ENCODE results near the gene ACP1. TPM values are rescaled to one million over a fixed set of nuclear protein-coding genes. Genes with fewer than 3 reads are reported as not detected.

The ACP1 gene
- total and polyA plus RNA-seq, 2 experiments from 2014 or later: 189 to 281 TPM

DNA sequence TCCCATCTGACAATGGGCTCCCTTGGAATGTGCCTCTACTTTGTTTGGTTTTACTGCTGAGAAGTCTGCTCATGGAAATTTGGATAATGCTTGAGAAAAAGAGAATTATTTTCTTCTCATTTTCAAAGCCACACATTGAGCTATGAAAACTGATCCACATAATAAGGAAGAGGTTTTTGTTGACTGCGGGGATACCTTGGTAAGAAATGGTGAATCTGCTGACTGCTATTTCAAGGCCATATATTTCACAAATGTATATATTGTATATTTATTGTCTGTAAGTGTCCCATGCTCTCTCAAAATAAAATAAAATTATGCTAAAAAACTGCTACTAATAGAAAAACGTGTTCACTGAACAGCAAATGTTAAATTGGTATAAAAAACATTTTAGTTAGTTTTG, 16.0 kb upstream of the ACP1 start:
- Mint-ChIP-seq H3K36me3 (ENCODE audit: low read depth) (peaks cover 17% of the 10 kb centered on the region; the same call in 2 of the 3 replicates), H3K4me3 (no peak overlapping the region), H3K27me3 (ENCODE audit: insufficient read depth, low read depth, poor library complexity) (no peaks in the 10 kb centered on the region), H3K27ac (no peak overlapping the region; the same call in 1 of the 2 replicates), H3K9me3 (no peaks in the 10 kb centered on the region; the same call in 2 of the 3 replicates), H3K4me1 (peaks cover 15% of the 10 kb centered on the region)
- Histone ChIP-seq H4K20me1 (replicated peaks; ENCODE audit: insufficient read depth) (no peaks in the 10 kb centered on the region), H3K27me3 (ENCODE audit: insufficient read depth) (no peaks in the 10 kb centered on the region), H3K4me3 (no peak overlapping the region), H3K27ac (ENCODE audit: low read depth) (no peak overlapping the region), H3K9me2 (ENCODE audit: insufficient read depth) (no peaks in the 10 kb centered on the region), H3K4me1 (ENCODE audit: insufficient read depth) (peaks cover 4% of the 10 kb centered on the region; the same call in 1 of the 2 replicates), H2AFZ (no peak overlapping the region), H3K36me3 (ENCODE audit: insufficient read depth) (peaks cover 3% of the 10 kb centered on the region; the same call in 1 of the 2 replicates), H3K79me2 (replicated peaks; ENCODE audit: insufficient read depth) (no peaks in the 10 kb centered on the region), H3F3A (replicated peaks; ENCODE audit: low read depth) (no peaks in the 10 kb centered on the region), H3K4me2 (no peak overlapping the region)
- DNase-seq (ENCODE audit: low spot score) (no peak), ATAC-seq (no peak)
- TF ChIP-seq, protein P1, sequence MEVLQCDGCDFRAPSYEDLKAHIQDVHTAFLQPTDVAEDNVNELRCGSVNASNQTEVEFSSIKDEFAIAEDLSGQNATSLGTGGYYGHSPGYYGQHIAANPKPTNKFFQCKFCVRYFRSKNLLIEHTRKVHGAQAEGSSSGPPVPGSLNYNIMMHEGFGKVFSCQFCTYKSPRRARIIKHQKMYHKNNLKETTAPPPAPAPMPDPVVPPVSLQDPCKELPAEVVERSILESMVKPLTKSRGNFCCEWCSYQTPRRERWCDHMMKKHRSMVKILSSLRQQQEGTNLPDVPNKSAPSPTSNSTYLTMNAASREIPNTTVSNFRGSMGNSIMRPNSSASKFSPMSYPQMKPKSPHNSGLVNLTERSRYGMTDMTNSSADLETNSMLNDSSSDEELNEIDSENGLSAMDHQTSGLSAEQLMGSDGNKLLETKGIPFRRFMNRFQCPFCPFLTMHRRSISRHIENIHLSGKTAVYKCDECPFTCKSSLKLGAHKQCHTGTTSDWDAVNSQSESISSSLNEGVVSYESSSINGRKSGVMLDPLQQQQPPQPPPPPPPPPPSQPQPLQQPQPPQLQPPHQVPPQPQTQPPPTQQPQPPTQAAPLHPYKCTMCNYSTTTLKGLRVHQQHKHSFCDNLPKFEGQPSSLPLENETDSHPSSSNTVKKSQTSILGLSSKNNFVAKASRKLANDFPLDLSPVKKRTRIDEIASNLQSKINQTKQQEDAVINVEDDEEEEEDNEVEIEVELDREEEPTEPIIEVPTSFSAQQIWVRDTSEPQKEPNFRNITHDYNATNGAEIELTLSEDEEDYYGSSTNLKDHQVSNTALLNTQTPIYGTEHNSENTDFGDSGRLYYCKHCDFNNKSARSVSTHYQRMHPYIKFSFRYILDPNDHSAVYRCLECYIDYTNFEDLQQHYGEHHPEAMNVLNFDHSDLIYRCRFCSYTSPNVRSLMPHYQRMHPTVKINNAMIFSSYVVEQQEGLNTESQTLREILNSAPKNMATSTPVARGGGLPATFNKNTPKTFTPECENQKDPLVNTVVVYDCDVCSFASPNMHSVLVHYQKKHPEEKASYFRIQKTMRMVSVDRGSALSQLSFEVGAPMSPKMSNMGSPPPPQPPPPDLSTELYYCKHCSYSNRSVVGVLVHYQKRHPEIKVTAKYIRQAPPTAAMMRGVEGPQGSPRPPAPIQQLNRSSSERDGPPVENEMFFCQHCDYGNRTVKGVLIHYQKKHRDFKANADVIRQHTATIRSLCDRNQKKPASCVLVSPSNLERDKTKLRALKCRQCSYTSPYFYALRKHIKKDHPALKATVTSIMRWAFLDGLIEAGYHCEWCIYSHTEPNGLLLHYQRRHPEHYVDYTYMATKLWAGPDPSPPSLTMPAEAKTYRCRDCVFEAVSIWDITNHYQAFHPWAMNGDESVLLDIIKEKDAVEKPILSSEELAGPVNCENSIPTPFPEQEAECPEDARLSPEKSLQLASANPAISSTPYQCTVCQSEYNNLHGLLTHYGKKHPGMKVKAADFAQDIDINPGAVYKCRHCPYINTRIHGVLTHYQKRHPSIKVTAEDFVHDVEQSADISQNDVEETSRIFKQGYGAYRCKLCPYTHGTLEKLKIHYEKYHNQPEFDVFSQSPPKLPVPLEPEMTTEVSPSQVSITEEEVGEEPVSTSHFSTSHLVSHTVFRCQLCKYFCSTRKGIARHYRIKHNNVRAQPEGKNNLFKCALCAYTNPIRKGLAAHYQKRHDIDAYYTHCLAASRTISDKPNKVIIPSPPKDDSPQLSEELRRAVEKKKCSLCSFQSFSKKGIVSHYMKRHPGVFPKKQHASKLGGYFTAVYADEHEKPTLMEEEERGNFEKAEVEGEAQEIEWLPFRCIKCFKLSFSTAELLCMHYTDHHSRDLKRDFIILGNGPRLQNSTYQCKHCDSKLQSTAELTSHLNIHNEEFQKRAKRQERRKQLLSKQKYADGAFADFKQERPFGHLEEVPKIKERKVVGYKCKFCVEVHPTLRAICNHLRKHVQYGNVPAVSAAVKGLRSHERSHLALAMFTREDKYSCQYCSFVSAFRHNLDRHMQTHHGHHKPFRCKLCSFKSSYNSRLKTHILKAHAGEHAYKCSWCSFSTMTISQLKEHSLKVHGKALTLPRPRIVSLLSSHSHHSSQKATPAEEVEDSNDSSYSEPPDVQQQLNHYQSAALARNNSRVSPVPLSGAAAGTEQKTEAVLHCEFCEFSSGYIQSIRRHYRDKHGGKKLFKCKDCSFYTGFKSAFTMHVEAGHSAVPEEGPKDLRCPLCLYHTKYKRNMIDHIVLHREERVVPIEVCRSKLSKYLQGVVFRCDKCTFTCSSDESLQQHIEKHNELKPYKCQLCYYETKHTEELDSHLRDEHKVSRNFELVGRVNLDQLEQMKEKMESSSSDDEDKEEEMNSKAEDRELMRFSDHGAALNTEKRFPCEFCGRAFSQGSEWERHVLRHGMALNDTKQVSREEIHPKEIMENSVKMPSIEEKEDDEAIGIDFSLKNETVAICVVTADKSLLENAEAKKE (CRISPR knock-in tag; IDR thresholded peaks at IDR 0.05): no peak
- TF ChIP-seq ZNF331 (CRISPR knock-in tag; IDR thresholded peaks at IDR 0.05; ENCODE audit: low read depth) (no peak), JUNB (IDR thresholded peaks at IDR 0.05; ENCODE audit: unreplicated experiment) (no peak), POLR2AphosphoS5 (IDR thresholded peaks at IDR 0.05; ENCODE audit: low read depth) (no peak)
- TF ChIP-seq, protein P2, sequence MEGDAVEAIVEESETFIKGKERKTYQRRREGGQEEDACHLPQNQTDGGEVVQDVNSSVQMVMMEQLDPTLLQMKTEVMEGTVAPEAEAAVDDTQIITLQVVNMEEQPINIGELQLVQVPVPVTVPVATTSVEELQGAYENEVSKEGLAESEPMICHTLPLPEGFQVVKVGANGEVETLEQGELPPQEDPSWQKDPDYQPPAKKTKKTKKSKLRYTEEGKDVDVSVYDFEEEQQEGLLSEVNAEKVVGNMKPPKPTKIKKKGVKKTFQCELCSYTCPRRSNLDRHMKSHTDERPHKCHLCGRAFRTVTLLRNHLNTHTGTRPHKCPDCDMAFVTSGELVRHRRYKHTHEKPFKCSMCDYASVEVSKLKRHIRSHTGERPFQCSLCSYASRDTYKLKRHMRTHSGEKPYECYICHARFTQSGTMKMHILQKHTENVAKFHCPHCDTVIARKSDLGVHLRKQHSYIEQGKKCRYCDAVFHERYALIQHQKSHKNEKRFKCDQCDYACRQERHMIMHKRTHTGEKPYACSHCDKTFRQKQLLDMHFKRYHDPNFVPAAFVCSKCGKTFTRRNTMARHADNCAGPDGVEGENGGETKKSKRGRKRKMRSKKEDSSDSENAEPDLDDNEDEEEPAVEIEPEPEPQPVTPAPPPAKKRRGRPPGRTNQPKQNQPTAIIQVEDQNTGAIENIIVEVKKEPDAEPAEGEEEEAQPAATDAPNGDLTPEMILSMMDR (conservative IDR thresholded peaks at IDR 0.05; ENCODE audit: low read depth in 2 of 2): no peak
- TF ChIP-seq, protein P3, sequence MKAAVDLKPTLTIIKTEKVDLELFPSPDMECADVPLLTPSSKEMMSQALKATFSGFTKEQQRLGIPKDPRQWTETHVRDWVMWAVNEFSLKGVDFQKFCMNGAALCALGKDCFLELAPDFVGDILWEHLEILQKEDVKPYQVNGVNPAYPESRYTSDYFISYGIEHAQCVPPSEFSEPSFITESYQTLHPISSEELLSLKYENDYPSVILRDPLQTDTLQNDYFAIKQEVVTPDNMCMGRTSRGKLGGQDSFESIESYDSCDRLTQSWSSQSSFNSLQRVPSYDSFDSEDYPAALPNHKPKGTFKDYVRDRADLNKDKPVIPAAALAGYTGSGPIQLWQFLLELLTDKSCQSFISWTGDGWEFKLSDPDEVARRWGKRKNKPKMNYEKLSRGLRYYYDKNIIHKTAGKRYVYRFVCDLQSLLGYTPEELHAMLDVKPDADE (IDR thresholded peaks at IDR 0.05): no peak

Data from GM23338 (cell line).